HG02642 (cell line): ENCODE data around the gene GCNT2.
"Not testable (repeated sequence)": the region's sequence is repeated elsewhere in the genome, so short reads cannot be mapped to it uniquely, and the experiment has no call there.

ENCODE experiments used
- ATAC-seq: cut with Tn5 transposase; IDR thresholded peaks from one replicate; pipeline ENCODE4 v1.9.1; 2021; ENCODE audit warnings: mild to moderate bottlenecking; ENCODE audit not compliant: unreplicated experiment, poor library complexity

GCNT2 gene

GRCh38 chr6:10599046-10599445 is 77.9 kb downstream of the GCNT2 start:
- no peak for ATAC-seq

- ATAC-seq = not testable (repeated sequence)
These were observed 79.5 kb downstream of the GCNT2 start for GRCh38 chr6:10600681-10601080.

DNA sequence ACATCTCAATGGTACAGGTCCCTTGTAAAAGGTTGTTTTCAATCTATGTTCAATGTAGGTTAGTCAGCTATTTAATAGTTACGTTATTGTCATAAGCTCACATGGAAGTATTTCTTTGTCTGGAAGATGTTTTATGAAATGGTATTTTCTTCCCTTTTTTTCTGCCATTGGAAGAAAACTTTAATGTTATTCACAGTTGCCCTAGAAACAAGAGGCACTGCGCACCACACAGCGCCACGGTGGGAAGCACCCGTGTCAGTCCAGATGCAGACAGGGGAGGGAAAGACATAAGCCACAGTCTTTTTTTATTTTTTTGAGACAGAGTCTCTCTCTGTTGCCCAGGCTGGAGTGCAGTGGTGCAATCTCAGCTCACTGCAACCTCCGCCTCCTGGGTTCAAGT is 82.1 kb downstream of the GCNT2 start:
- no peak for ATAC-seq

GRCh38 chr6:10609038-10609437 is 87.9 kb downstream of the GCNT2 start:
- ATAC-seq = no peak

DNA sequence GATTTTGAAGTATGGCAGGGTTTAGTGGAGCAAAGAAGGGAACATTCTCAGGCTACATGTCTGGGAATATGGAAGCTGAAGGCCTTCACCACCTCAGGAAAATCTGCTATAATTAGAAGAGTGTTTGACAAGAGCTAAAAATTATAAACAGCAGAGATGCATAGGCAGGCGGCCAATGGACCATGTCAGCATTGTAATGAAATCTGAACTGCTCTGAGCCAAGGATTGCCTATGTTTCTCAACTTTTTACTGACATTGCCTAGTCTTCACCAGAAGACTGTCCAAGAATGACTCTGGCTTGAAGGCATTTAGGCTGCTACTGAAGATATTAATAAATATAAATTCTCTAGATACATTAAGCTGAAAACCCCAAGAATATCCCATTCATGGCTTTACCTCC is 89.1 kb downstream of the GCNT2 start:
- no peak for ATAC-seq

DNA sequence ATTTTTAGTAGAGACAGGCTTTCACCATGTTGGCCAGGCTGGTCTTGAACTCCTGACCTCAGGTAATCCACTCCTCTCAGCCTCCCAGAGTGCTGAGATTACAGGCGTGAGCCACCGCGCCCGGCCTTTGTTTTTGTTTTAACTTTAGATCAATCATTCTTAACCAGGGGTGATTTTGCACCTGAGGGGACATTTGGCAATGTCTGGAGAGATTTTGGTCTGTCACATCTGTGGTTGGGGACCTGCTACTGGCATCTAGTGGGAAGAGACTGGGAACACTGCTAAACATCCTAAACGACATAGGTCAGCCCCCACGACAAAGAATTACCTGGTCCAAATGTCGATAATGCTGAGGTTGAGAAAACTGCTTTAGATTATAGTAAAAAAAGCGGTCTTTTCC is 91.0 kb downstream of the GCNT2 start:
- no peak for ATAC-seq

- no peak for ATAC-seq
These were observed 91.9 kb downstream of the GCNT2 start for GRCh38 chr6:10613077-10613476.

GRCh38 chr6:10613723-10614122 is 92.6 kb downstream of the GCNT2 start:
- no peak for ATAC-seq

- no peak for ATAC-seq
These were observed 94.5 kb downstream of the GCNT2 start for GRCh38 chr6:10615675-10616074.

DNA sequence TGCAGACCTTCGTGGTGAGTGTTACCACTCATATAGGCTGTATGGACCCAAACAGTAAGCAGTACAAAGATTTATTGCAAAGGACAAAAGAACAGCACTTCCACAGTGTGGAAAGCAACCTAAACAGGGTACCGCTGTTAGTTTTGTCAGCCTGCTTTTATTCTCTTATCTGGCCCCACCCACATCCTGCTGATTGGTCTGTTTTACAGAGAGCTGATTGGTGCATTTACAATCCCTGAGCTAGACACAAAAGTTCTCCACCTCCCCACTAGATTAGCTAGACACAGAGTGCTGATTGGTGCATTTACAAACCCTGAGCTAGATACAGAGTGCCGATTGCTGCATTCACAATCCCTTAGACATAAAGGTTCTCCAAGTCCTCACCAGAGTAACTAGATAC is 95.1 kb downstream of the GCNT2 start:
- not testable (repeated sequence) for ATAC-seq

- no peak for ATAC-seq
These were observed 96.0 kb downstream of the GCNT2 start for GRCh38 chr6:10617008-10617696.

- ATAC-seq = no peak
These were observed 97.3 kb downstream of the GCNT2 start for GRCh38 chr6:10618409-10618808.

DNA sequence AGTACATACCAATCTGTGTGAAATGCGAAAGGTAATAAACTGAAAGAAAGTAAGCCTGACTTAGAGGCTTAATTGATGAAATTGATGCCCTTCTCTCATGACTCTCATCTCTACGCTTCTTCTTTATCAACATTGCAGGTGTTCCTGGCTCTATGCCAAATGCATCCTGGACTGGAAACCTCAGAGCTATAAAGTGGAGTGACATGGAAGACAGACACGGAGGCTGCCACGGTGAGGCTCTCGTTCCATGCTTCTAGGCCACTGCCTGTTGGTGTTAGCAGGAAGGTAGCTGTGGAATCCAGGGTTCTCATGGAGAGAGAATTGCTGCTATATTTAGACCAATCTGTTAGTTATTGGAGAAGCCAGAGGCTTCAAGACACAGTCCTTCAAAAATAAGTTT is 100.1 kb downstream of the GCNT2 start:
- ATAC-seq = no peak

DNA sequence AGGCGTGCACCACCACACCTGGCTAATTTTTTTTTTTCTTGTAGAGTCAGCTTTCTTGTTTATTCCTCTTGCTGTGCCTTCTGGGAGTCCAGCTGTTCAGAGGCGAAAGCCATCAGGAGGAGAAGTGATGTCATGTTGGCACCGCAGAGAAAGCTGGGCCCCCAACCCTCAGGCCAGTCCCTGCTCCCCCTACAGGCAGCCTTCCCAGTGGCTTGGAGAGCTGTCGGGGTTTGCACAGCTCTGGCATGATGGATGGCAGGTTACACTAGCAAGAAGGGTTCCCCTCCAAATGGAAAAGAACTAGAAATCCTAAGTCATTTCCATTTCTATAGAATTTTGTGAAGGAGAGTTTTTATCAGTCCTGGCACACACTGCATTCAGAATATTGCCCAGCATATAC is 100.7 kb downstream of the GCNT2 start:
- no peak for ATAC-seq

DNA sequence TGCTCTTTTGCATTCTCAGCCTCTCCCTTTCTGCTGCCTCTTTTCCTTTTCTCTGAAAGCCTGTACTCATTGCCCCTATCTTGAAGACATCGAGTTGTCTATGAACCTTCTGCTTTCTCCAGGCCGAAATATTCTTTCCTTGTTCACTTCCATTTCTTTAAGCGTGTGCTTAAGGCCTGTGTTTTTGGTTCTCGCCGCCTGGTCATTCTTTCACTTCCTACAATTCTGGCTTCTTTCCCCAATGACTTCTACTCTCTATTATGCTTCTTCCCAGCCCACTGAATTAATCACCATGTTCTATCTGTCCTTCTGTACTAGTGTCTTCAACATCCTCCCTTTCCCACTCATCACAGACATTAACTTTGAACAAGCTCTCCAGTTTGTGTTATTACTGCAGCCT is 103.7 kb downstream of the GCNT2 start:
- no peak for ATAC-seq

GRCh38 chr6:10626154-10626741 is 105.1 kb downstream of the GCNT2 start:
- no peak for ATAC-seq

GRCh38 chr6:10627800-10628199 is 106.6 kb downstream of the GCNT2 start:
- ATAC-seq = no peak

- ATAC-seq = no peak
These were observed 109.0 kb downstream of the GCNT2 start for GRCh38 chr6:10630178-10630577.

DNA sequence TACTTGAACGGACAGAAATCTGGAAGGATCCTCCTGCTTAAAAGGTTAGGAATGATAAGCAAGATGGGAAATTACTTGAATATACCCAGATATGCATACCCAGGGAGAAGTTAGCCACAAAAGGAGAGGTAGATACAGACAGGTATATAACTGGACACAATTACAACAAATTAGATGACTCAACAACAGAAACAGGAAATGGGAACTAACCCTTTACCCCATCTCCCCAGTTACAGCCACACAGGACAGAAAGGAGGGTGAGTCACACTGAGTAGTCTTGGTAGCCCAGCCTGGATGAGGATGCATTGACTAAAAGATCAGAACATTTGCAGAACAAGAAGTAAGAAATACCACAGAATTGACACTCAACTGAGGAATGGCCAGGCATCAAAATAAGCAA is 112.1 kb downstream of the GCNT2 start:
- ATAC-seq = peak; percentile 94

DNA sequence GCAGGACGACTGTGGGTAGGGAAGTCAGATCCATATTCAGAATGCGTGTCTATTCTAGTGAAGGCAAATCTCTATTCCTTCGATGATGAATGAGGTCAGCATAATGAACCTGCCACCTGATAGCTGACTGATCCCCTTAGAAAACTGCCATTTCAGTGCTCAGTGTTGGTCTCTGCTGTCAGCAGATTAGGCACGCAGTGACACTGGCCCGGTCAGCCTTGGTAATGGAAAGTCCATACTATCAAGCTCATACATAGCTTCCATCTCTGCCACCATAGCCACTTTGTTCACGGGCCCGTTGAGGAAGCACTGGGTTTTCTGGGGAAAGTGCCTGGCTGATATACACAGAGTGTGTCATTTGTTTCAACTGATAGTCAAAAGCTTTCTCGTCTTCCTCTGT is 119.3 kb downstream of the GCNT2 start:
- ATAC-seq = no peak

DNA sequence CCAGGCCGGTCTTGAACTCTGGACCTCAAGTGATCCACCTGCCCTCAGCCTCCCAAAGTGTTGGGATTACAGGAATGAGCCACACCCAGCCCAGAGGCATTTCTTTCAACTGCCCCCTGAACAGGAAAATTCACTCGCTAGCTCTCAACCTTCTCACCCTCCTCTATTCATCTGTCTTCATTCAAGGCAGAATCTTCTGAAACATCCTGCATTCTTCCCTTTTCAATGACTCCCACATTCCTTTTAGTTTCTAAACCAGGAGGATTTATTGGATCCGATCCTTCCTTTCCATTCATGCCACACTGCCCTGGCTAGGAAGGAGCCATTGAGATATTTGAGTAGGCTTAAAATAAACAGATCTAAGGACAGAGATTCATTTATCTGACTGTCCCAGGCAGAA is 120.4 kb downstream of the GCNT2 start:
- no peak for ATAC-seq

- ATAC-seq = peak; percentile 74
These were observed 122.1 kb downstream of the GCNT2 start for GRCh38 chr6:10643201-10643651.
